M059J (cell line): ENCODE data around the gene CTSC. TPM values are rescaled to one million over a fixed set of nuclear protein-coding genes. Genes with fewer than 3 reads are reported as not detected.

Experiments used
- DNase-seq: peaks from one replicate; pipeline ENCODE4 v3.0.0-alpha.2; 2012; ENCODE audit warnings: low read depth
- total RNA-seq: library from RNA; depleted of rRNA; stranded (reverse); fragments of >200 nt; shearing (Covaris generic); gene quantifications from 2 replicates; pipeline ENCODE4 v1.2.3, GENCODE V29; 2014

Gene CTSC
- total RNA-seq, 1 experiment from 2014 or later, result 359 TPM

DNA sequence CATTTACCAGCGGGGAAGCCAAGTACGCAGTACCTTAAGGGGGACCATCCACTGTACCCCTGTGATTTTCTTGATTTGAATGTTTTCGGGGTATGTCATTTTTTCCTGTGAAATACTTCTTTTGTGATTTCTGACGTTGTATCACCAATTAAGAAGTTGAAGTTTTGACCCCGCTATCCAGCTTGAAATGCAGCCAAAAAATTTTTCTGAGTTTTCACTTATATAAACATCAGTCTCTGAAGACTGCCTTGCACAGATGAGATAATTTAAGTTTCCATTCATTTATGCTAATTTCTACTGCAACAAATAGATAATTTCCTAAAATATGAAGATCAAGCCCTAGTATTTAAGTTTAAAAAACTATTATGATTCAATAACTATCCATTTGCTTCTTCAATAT, 20.0 kb downstream of the CTSC start:
- DNase-seq, result no peak

DNA sequence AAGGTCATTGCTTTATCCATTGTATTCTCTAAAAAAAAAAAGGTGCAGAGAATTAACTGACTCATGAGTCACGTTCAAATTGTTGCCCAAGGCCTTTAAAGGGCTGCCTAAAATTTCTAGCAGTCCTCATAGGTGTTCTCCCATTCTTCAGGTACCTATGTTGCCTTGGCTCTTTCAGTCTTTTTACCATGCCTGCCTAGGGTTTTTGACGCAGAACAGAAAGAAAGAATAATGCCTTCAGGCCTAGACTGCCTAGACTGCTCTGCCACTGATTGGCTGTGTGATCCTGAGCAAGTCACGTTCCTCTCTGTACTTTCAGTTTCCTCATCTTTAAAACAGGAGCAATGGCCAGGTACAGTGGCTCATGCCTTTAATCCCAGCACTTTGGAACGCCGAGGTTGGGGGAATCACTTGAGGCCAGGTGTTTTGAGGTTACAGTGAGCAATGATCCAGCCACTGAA, 21.5 kb downstream of the CTSC start:
- peak; percentile 19 for DNase-seq

DNA sequence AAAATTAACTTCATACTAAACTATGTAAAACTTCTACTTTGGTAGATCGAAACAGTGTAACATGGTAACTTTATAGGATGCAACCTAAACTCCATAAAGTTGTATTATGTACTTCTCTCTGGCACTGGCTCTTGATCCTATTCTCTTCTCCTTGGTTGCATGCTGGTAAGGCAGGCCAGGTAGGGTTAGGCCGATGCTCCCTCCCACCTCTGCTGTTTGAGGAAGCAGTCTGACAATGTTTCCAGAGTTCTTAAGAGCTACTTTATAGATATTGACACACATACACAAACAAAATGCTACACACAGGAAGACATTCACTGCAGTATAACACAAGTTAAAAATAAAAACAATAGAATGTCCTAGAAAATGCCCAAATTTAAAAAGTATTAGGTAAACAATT, 22.5 kb downstream of the CTSC start:
- no peak for DNase-seq

DNA sequence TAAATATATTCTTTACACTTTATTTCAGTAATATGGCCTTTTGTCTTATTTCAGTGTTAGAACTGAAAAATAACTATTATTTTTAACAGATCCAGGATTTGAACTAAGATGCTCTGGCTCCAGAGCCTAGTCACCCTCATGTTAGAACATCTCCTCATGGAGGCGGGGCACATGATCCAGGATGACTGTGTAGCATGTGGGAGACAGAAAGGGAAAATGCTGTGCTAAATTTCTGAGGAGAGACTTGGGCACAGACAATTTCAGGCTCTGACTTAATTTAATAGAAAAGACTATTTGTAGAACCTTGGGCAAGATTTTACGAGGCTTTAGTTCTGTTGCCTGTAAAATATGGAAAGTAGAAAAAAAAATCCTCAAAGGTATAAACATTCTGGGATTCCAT, 24.1 kb downstream of the CTSC start:
- peak; percentile 41 for DNase-seq

DNA sequence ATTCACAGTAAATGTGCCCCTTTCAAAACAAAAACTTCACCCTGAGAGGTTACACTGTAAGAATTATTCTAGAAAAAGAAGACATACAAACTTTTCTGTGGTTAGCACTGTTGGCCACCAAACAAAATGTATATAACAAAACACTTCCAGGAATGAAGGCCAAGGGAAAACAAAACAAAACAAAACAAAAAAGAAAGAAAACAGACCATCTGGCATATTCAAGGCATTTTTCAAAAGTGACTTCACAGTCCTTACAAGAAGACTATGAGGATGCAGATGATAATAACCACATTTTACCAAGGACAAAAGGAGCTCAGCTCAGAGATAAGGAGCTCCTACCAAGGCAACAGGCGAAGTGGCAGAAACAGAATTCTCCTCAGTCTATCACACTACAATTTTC, 24.9 kb downstream of the CTSC start:
- peak; percentile 15 for DNase-seq

DNA sequence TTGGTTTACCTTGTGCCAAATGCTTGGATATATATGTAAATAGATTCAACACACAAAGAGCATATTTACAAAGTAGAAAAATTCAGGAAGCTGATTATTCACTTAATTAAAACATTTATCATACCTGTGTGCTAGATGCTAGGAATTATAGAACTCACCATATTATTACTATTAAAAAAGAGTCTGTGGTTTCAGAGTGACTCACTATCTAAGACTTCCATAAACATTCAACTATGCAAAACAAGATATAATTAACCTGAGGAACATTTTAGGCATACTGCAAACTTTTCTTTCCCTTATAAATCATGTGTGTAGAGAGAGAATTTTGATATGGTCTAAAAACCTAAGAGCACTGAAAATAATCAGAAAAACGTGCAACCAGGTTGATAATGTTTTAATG, 27.3 kb downstream of the CTSC start:
- peak; percentile 70 for DNase-seq

DNA sequence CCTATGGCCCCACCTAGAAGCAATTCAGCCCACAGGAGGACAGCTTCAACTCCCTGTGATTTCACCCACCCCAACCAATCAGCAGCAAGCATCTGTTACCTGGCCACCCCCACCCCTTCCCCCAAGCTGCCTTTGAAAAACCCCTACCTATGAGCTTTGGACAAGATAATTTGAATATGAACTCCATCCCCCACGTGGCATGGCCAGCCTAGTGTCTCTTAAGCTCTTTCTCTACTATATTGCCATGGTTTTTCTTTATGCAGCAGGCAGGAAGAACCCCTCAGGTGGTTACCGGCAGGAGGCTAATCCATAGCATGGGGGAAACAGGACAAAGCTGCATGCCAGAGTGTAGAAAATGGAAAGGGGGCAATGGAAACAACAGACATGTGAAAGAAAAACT, 29.0 kb downstream of the CTSC start:
- no peak for DNase-seq

DNA sequence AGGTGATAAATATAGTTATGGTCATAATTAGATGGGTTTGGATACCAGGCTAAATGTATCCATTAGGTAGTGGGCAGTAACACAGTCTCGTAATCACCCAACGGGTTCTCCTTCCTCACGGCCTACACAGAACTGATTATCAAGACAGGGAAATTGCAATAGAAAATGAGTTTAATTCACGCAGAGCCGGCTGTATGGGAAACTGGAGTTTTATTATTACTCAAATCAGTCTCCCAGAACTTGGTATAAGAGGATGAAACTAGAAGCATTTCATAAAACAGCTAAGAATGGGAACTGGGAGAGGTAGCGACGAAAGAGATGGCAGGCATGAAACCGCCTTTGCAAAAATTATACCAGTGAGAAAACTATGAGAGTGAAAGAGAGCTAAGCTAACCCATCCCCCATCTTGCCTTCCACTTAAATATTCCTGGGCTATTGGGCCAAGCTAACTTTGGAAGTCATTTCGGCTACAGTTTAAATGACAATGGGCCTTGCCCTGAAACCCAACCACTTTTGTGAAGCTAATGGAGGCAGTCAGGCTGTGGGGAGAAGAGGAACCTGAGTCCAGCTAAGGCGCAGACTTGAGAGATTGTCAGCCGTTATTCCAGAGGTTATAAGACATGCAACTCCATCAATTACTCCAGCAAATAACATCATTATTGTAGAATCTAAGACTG, 29.6 kb downstream of the CTSC start:
- DNase-seq, result no peak

DNA sequence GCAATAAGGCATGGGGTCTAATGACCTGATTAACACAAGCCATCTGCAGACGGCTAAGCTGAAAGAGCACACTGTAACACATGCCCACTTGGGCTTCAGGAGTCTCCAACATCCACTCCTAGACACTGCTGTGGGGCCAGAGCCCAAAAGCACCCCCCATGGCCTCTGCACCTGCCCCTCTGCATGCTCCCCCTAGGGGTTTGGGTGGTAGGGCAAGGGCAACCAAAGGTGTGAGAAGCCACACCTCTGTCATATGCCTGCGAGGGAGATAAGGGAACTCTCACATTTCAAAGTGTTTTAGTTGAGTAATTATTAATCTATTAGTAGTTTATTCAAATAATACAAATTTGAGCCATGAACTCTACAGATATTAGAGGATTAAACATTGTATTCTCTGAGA, 30.8 kb downstream of the CTSC start:
- DNase-seq, result no peak

DNA sequence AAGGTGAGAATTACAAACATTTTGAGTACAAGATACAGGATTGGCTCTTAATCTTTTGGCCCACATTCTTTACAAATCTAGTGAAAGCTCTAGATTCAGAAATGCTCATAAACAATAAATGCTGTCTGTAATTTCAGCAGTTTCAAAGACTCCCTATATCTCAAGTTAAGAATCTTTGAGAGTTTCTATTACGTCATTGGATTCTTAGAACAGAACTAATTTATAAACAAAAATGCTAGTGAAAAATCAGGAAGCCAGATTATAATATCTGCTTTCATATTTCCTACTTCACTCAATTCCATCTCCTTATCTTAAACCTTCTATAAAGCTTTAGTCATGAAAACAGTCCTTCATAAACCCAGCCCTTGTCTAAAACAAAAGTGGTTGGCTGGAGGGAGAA, 32.1 kb downstream of the CTSC start:
- no peak for DNase-seq

DNA sequence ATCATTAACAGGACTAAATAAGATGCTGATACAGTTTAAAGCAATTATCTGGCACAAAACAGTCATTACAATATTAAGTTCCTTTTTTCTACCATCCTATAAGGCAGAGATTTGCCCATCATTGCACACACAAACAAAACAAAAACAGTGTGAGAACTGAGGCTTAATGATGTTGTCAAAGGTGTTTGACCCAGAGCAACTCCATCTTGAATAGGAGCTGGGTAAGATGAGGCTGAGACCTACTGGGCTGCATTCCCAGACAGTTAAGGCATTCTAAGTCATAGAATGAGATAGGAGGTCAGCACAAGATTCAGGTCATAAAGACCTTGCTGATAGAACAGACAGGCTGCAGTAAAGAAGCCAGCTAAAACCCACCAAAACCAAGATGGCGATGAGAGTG, 33.2 kb downstream of the CTSC start:
- no peak for DNase-seq

DNA sequence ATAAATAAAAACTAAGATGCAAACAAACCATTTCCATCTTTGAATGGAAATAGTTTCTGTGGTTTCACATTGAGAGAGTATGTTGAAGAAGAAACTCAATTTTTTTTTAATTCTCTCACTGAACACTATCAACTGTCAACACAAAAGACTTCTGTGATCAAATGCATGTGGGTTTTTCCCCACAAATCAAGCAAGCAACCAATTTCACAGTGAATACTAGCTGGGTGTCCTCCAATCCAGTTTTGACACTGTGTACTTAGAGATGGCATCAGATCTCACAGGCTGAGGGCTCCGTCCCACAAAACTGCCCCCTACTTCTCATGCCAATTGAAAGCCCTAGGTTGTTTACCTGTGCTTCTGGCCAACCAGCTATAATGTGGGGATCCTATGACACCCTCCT, 34.5 kb downstream of the CTSC start:
- DNase-seq, result no peak

DNA sequence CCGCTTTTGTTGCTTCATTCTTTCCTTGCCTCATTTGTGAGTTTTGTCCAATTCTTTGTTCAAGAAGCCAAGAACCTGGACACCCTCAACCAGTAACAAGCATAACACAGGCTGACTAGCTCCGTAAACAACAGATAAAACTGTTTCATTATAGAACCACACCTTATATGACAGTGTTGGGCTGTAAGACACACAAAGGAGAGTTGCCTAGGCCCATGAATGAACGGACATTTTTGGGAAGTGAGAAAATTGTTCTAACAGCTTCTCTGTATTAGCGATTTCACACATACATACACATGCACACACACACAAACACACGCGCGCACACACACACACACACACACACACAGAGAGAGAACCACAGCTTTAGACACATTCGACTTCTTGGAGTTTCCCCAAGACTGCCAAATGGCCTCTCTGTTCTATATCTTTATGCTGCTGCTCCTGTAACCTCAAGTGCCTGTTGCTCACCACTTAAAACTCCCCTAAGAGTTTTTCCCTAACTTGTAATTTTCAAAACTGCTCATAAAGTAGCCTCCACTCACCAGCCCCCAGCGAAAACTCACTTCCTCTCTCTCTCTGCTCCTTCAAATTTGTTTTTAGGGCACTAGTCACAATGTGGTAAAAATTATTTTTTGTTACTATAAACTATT, 35.9 kb downstream of the CTSC start:
- peak; percentile 8 for DNase-seq

DNA sequence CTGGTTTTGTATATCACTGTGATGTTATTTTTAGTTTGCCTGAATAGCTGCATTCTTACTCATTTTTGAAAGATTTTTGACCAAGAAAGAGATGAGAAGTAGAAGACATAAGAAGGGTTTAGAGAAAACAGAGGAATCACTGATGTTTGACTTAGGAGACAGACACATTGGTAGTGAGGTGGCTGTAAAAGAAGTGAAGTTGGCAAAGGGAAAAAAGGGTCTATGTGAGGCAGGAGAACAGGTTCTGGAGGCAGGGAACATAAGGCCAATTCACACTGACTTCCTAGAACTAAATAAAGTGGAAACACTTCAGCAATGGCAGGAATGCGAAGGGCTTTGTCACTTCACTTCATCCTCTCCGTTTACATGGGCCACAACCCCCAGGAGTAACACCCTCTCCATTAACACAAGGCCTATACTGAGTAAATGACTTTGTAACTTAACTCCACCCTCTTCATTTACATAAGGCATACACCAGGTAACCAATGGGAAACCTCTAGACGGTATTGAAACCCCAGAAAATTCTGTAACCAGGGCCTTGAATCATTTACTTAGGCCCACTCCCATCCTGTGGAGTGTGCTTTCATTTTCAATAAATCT, 36.5 kb downstream of the CTSC start:
- no peak for DNase-seq

DNA sequence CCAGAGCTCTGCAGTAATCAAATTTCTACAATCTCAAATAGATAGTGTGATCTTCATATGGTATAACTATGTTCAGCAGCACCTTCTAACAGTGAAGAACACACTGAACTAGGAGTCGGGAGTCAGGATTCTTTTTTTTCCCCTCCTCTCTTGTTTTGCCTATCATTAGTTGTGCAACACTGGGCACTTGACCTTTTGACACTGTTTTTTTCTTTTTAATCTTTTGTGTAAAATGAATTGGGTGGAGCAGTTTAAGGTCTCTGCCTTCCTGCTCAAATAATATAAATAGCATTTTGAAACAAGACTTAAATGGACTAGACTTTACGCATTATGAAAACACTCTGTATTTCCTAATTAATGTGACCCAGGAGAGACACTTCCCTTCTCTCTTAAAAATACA, 39.7 kb downstream of the CTSC start:
- DNase-seq, result no peak

DNA sequence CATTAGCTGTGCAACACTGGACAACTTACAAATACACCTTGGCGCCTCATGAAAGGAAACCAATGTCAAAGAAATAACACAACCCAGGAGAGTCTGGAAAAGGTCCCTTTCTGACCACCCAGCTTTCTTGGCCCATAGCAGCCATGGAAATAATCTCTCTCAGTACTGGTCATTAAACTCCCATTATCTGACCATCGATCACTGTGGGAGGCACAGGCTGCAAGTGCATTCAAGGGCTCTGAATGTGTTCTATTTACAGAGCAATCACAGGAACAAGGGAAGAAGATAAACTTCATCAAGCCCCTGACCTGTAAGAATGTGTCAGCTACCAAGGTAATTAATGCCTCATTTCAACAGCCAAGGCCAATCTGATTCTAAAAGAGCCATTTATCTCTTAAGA, 40.1 kb downstream of the CTSC start:
- DNase-seq, result peak; percentile 7

DNA sequence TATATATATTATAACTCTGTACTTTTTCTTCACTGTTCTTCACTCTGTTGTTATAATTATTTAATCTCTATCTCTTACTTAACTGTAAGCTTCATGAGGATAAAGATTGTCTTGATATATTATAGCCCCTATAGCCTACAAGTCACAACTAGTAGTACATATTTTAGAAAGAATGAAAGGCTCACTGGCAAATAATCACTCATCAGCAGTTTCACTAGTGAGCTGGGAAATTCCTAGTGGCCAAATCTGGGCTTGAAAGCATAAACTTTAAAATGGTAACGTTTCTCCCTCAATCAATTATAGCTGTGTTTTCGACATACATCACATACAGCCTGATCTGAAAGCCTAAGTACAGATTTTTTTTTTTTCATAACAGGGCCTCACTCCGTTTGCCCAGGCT, 42.5 kb downstream of the CTSC start:
- no peak for DNase-seq

DNA sequence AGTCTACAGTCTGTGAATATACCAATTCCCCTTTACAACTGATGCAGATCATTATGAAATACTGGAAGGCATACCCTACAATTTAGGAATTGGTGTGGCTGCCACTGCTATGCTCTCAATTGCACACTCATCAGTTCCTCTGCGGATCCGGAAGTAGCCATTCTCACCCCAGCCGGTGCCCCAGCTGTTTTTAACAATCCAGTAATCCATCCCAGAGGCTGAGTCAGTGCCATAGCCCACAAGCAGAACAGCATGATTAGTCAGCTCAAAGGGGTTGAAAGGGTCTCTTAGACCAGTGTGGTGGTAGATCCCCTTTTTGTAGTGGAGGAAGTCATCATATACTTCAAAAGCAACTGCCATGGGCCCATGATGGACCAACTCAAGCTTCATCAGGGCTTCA, 43.6 kb downstream of the CTSC start:
- peak; percentile 57 for DNase-seq

DNA sequence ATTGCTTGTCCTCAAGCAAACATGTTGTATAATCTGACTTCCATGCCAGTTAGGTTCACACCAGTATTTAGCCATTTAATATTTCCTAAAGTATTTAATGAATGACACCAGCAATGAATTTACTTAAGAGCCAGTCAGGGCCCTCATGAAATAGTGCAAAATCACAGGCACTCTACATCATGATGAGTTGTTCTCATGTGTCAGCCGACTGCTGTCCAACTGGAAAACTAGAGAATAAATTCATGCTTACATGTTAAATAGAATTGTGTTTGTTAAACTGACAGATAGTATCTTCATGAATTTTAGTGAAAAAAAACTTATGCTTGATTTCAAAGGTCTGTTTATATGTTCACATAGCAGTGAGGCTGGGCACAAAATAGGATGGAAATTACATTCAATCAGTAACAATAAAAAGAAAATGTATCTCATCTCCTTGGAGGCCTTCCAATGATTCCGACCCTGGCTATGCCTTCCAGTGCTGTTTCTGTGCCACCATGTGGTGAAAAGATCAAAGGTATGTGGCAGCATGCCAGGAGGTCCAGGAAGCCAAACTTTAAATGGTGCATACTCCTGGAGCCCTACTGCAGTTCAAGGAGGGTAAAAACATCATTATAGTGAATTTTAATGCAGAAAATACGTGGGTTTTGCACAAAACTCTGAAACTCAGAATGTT, 45.2 kb downstream of the CTSC start:
- peak; percentile 83 for DNase-seq

DNA sequence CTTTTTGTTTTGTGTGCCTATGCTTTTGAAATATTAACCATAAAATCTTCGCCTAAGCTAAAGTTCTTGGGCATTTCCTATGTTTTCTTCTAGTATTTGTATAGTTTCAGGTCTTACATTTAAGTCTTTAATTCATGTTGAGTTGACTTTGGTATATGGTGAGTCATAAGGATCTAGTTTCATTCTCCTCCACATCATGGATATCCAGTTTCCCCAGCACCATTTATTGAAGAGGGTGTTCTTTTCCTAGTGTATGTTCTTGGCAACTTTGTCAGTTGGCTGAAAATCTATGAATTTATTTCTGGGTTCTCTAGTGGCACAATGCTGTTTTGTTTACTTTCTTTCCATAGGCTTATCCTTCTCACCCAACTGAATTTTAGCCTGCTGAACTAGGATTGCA, 49.0 kb downstream of the CTSC start:
- DNase-seq, result no peak

DNA sequence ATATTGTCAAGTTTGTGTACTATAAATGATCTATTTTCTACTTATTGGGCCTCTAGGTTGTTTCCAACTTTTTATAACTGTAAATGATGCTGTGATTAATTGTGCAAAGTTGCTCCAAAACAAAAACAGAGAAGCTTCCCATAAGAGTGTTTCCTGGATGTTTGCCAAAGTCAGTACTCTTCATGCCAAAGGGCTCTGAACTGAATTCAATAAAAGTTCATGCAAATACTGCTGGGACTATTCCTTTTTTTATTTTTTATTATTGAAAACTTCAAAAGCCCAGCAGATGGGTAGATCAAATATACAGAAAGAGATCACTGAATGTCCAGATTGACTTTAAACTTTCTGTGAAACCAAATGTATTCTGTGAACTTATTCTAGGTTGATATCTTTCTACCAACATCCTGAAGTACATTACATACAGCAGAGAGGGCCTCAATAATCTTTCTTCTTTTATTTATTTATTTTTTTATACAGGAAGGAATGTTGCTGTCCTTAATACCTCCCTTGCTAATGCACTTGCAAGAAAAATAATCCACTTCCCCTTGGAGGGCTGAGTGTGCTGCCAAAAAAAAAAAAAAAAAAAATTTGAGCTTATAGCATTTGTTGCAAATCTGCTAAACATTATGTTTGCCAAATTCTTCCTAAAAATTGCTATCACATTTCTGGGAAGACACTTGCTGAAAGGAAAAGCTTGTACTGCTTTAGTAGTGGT, 53.0 kb downstream of the CTSC start:
- no peak for DNase-seq
